Measurements from ENCODE around the gene EIF1B.

Gene EIF1B

GRCh38 chr3:40333416-40333815 lies 23.9 kb downstream of the EIF1B start:
- Histone ChIP-seq H3K27ac (no peak overlapping the region), H4K20me1 (no peaks in the 10 kb centered on the region), H3K36me3 (no peaks in the 10 kb centered on the region), H3K4me1 (no peaks in the 10 kb centered on the region), H3K4me2 (no peak overlapping the region), H3K9ac (no peak overlapping the region), H3K4me3 (no peak overlapping the region), H3K27me3 (no peaks in the 10 kb centered on the region), H3K9me3 (replicated peaks in 1 of 11) (no peaks in the 10 kb centered on the region)
- TF ChIP-seq Cebpa-rat (IDR thresholded peaks at IDR 0.05): no peak

GRCh38 chr3:40333852-40334251 lies 24.3 kb downstream of the EIF1B start:
- no peak overlapping the region for H3K4me2 ChIP-seq
- no peak overlapping the region for H3K27ac ChIP-seq
- no peaks in the 10 kb centered on the region for H3K36me3 ChIP-seq
- no peaks in the 10 kb centered on the region for H4K20me1 ChIP-seq
- H3K9me3 ChIP-seq (replicated peaks in 1 of 11): no peaks in the 10 kb centered on the region
- no peaks in the 10 kb centered on the region for H3K4me1 ChIP-seq
- no peak overlapping the region for H3K4me3 ChIP-seq
- no peaks in the 10 kb centered on the region for H3K27me3 ChIP-seq
- H3K9ac ChIP-seq: no peak overlapping the region
- no peak for TF ChIP-seq Cebpa-rat (IDR thresholded peaks at IDR 0.05)

- no peak overlapping the region for H3K4me3 ChIP-seq
- H3K9ac ChIP-seq: no peak overlapping the region
- H3K36me3 ChIP-seq: no peaks in the 10 kb centered on the region
- H3K9me3 ChIP-seq (replicated peaks in 1 of 11): no peaks in the 10 kb centered on the region
- no peak overlapping the region for H3K27ac ChIP-seq
- no peaks in the 10 kb centered on the region for H3K4me1 ChIP-seq
- no peak overlapping the region for H3K4me2 ChIP-seq
- no peaks in the 10 kb centered on the region for H3K27me3 ChIP-seq
- H4K20me1 ChIP-seq: no peaks in the 10 kb centered on the region
- no peak for TF ChIP-seq Cebpa-rat (IDR thresholded peaks at IDR 0.05)
Measured at GRCh38 chr3:40336101-40336500, 26.6 kb downstream of the EIF1B start.

GRCh38 chr3:40336511-40337135 lies 27.1 kb downstream of the EIF1B start:
- Histone ChIP-seq H3K27me3 (no peaks in the 10 kb centered on the region), H3K36me3 (no peaks in the 10 kb centered on the region), H3K4me3 (no peak overlapping the region), H3K4me2 (no peak overlapping the region), H3K9me3 (replicated peaks in 1 of 11) (no peaks in the 10 kb centered on the region), H4K20me1 (no peaks in the 10 kb centered on the region), H3K4me1 (no peaks in the 10 kb centered on the region), H3K27ac (no peak overlapping the region), H3K9ac (no peak overlapping the region)
- TF ChIP-seq Cebpa-rat (IDR thresholded peaks at IDR 0.05): no peak

- H3K4me1 ChIP-seq: no peaks in the 10 kb centered on the region
- no peak overlapping the region for H3K27ac ChIP-seq
- no peak for TF ChIP-seq Cebpa-rat (IDR thresholded peaks at IDR 0.05)
- H3K9me3 ChIP-seq (replicated peaks in 1 of 11): no peaks in the 10 kb centered on the region
- H3K9ac ChIP-seq: no peak overlapping the region
- no peaks in the 10 kb centered on the region for H3K27me3 ChIP-seq
- no peak overlapping the region for H3K4me2 ChIP-seq
- no peak overlapping the region for H3K4me3 ChIP-seq
- H3K36me3 ChIP-seq: no peaks in the 10 kb centered on the region
- no peaks in the 10 kb centered on the region for H4K20me1 ChIP-seq
Measured at GRCh38 chr3:40337136-40338108, 27.9 kb downstream of the EIF1B start.

- H3K9ac ChIP-seq: no peak overlapping the region
- no peak overlapping the region for H3K27ac ChIP-seq
- no peaks in the 10 kb centered on the region for H3K27me3 ChIP-seq
- no peaks in the 10 kb centered on the region for H4K20me1 ChIP-seq
- peaks cover 0 to 9% (median 0%) of the 10 kb centered on the region in 11 experiments; a peak in 3 of 22 replicates for H3K9me3 ChIP-seq (replicated peaks in 1 of 11)
- H3K4me1 ChIP-seq: no peaks in the 10 kb centered on the region
- no peak overlapping the region for H3K4me2 ChIP-seq
- H3K36me3 ChIP-seq: no peaks in the 10 kb centered on the region
- H3K4me3 ChIP-seq: no peak overlapping the region
- TF ChIP-seq Cebpa-rat (IDR thresholded peaks at IDR 0.05): no peak
Measured at GRCh38 chr3:40339871-40340270, 30.4 kb downstream of the EIF1B start.

- Histone ChIP-seq H3K4me2 (no peak overlapping the region), H3K9me3 (replicated peaks in 1 of 11) (peaks cover 0 to 9% (median 0%) of the 10 kb centered on the region in 11 experiments; a peak in 5 of 22 replicates), H3K9ac (no peak overlapping the region), H3K36me3 (no peaks in the 10 kb centered on the region), H3K27me3 (no peaks in the 10 kb centered on the region), H4K20me1 (no peaks in the 10 kb centered on the region), H3K4me3 (no peak overlapping the region), H3K4me1 (no peaks in the 10 kb centered on the region), H3K27ac (no peak overlapping the region)
- no peak for TF ChIP-seq Cebpa-rat (IDR thresholded peaks at IDR 0.05)
Measured at GRCh38 chr3:40340541-40341170, 31.1 kb downstream of the EIF1B start.

GRCh38 chr3:40341671-40342070 lies 32.2 kb downstream of the EIF1B start:
- no peak overlapping the region for H3K9ac ChIP-seq

GRCh38 chr3:40350529-40350928 lies 41.0 kb downstream of the EIF1B start:
- Histone ChIP-seq H3K9ac (no peak overlapping the region), H3K9me3 (replicated peaks in 1 of 11) (peaks cover 18 to 27% (median 25%) of the 10 kb centered on the region in 11 experiments)
- TF ChIP-seq Cebpa-rat (IDR thresholded peaks at IDR 0.05): no peak

More at GRCh38 chr3:40341671-40342070, 32.2 kb downstream of the EIF1B start:
- Histone ChIP-seq H3K4me3 (no peak overlapping the region), H3K4me1 (no peaks in the 10 kb centered on the region), H3K9me3 (replicated peaks in 1 of 11) (peaks cover 0 to 9% (median 0%) of the 10 kb centered on the region in 11 experiments; a peak in 5 of 22 replicates), H3K36me3 (no peaks in the 10 kb centered on the region), H4K20me1 (no peaks in the 10 kb centered on the region), H3K4me2 (no peak overlapping the region), H3K27me3 (no peaks in the 10 kb centered on the region), H3K27ac (no peak overlapping the region)
- no peak for TF ChIP-seq Cebpa-rat (IDR thresholded peaks at IDR 0.05)

More at GRCh38 chr3:40350529-40350928, 41.0 kb downstream of the EIF1B start:
- H3K4me1 ChIP-seq: no peaks in the 10 kb centered on the region
- H3K27me3 ChIP-seq: no peaks in the 10 kb centered on the region
- no peaks in the 10 kb centered on the region for H4K20me1 ChIP-seq
- no peak overlapping the region for H3K4me2 ChIP-seq
- H3K27ac ChIP-seq: no peak overlapping the region
- H3K36me3 ChIP-seq: no peaks in the 10 kb centered on the region
- no peak overlapping the region for H3K4me3 ChIP-seq

Measured in BLaER1 treated with 17β-estradiol and CSF1 and Interleukin-3, amounts not matched to agents 10 nM and 100 nM (cell line).